ENCODE measurements around the gene PDGFC.

PDGFC gene, protein sequence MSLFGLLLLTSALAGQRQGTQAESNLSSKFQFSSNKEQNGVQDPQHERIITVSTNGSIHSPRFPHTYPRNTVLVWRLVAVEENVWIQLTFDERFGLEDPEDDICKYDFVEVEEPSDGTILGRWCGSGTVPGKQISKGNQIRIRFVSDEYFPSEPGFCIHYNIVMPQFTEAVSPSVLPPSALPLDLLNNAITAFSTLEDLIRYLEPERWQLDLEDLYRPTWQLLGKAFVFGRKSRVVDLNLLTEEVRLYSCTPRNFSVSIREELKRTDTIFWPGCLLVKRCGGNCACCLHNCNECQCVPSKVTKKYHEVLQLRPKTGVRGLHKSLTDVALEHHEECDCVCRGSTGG

DNA sequence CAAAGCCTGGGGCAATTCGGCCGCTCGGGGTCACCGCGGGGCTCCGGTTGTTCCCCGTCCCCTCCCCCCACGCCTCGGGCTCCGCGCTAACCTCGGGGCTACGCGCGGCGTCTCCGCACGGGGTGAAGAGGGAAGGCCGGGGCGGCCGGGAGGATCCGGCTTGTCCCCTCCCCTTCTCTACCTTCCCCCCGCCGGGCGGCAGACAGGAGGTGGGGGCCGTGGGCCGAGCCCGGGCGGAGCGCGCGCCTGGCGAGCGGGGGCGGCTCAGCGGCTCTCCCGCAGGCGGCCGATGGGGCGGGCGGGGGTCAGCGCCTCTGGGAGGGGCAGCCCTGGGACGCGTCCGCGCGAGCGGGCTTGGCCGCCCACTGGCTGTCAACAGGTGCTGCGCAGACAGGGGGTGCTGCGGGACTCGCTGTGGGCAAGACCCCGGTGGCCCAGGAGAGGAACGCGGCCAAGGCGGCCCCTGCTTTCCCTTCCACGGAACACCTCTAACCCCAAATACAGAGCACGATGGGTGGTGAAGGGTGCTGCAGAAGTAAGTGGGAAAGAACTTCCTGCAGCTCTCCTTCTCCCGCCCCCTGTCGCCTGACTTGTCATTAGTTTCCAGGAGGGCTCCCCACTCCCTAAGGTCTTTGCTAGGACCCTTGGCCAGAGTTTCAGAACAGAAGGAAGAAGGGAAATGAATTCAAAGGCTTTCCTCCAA, at the start of gene PDGFC:
PDGFC (minus strand) TSS at position 124 of the 703 bp plus-strand sequence. CDS start 896 bp downstream, outside the sequence.
- no peak for TF ChIP-seq GATA3 (IDR thresholded peaks at IDR 0.05; ENCODE audit: low read depth, low read length)
- TF ChIP-seq GATA2 (IDR thresholded peaks at IDR 0.05; ENCODE audit: low read depth, low read length) = no peak

DNA sequence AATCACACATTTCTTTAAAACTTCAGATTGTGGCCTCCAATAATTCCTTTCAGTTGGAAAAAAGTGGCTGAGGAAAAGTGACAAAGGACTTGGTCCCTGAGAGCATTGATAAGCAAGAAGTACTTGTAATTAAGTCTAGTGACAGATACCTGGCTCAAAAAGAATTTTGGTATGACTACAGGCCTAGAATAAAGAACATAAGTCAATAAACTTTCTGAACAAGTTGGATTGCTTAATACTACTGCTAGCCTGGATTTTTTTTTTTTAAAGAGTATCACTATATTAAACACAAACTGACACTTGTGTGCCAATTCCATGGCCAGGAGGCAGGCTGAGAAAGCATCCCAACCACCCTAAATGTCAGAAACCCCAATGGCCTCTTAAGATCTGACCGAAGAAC, 49.3 kb upstream of the PDGFC start:
- TF ChIP-seq GATA2 (IDR thresholded peaks at IDR 0.05; ENCODE audit: low read depth, low read length) (no peak), GATA3 (IDR thresholded peaks at IDR 0.05; ENCODE audit: low read depth, low read length) (no peak)

DNA sequence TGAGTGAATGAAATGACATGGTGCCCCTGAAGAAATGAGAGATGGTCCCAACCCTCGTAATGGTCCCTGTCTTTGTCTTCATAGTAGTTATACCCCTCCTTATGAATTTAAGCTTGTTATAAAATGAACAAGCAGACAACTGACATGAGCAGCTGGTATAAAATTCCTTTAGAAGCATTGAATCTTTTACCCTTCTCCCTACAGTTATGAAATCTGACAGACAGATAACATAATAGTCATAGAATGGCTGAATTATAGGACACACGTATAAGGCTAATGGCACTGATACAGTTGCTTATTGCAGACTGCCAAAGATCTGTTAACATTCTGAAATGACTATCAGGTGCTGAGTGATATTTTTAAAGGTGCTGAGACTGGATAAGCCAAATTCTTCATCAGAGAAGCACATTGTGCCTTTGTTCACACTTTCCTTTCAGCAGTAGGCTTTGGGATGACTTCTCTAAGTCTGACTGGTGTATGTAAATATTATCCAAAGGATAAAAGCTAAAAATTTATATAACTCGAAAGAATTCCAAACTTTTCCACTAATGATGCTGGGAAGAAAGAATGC, 47.4 kb upstream of the PDGFC start:
- TF ChIP-seq GATA3 (IDR thresholded peaks at IDR 0.05; ENCODE audit: low read depth, low read length) = no peak
- TF ChIP-seq GATA2 (IDR thresholded peaks at IDR 0.05; ENCODE audit: low read depth, low read length) = no peak

DNA sequence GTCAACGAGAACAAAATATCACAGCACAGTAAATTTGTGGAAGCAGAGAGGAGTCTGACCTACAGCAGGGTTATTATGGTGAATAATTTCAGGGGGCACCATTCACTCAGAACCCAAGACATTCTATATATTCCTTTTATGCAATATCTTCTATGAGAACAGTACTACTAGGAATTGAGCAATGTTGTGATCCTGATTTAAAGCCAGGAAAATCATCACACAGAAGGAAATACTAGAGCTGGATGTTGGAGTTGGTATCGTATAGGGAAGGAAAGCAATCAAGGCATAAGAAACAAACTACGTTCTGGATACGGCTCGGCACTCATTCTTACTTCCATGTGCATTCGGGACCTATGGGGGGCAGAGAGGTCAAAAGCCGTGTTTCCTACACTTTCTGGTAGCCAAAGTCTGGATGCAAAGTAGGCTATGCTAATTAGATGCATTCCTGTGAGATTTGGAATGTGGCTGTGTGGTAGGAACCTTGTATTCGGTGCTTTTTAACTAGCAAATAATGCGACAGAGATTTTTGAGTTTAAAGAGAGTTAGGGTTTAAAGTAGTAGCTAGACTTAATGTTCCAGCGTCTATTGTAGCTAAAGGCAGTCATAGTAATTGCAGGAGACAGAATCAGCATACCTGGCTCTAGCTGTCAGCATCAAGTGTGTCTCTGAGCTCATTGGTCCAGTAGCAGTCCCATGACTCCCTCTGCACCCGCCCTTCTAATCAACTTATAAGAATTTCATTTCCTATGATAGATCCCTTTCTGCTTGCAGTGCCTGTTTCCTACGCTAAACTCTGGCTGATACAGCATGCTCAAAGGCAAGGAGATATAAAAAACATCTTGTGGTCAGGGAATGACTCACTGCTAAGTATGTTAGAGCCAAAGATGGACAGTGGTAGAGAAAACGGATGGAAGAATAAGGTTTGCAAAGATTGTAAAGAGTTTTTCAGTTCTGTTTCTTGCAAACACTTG, 43.3 kb upstream of the PDGFC start:
- no peak for TF ChIP-seq GATA2 (IDR thresholded peaks at IDR 0.05; ENCODE audit: low read depth, low read length)
- TF ChIP-seq GATA3 (IDR thresholded peaks at IDR 0.05; ENCODE audit: low read depth, low read length) = no peak

DNA sequence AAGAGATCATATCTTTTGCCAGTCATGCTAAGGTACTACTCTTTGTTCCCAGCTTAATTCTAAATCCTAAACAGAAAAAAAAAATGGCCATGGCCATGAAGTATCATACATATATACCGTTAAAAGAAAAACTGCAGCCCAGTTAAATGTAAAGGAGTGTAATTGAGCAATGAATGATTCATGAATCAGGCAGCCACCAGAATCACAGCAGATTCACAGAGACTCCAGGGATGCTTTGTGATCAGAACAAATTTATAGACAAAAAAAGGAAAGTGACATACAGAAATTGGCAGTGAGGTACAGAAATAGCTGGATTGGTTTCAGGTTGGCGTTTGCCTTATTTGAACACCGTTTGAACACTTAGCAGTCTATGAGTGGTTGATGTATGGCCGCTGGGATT, 42.1 kb upstream of the PDGFC start:
- TF ChIP-seq GATA2 (IDR thresholded peaks at IDR 0.05; ENCODE audit: low read depth, low read length) = no peak
- TF ChIP-seq GATA3 (IDR thresholded peaks at IDR 0.05; ENCODE audit: low read depth, low read length) = no peak

DNA sequence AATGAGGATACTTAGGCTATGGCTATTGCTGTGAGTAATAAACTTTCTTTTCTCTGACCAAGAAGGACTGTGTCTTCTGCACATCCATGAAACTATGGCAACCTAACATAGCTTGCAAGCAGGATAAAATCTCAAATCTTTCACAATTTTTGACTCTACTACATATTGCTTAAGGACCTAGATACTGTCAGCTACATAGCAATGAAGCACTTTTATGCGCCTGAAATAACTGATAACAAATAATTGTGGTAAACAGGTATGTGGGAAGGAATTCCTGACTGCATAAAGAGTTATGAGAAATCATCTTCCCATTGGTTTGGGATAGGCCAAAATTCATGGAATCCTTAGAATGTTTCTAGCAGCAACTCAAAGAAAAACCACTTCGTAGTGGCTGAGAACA, 41.2 kb upstream of the PDGFC start:
- no peak for TF ChIP-seq GATA3 (IDR thresholded peaks at IDR 0.05; ENCODE audit: low read depth, low read length)
- no peak for TF ChIP-seq GATA2 (IDR thresholded peaks at IDR 0.05; ENCODE audit: low read depth, low read length)

DNA sequence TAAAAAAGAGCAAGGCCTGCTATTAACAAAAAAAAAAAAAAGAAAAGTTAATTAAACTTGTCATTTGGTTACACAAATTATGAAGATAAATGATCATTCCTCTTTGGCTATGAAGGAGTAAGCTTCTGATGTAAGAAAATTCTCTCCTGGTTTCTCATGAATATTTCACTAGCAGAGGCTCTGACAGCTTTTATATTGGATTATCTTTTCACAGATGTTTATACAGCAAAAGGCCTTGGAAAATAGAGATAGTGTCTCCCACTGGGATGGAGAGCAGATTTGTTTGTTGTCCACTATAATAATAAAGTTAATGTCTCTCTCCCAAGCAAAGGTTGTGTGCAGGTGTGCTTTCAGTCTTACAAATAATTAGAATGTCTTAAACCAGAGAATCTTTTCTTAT, 40.7 kb upstream of the PDGFC start:
- TF ChIP-seq GATA3 (IDR thresholded peaks at IDR 0.05; ENCODE audit: low read depth, low read length) (no peak), GATA2 (IDR thresholded peaks at IDR 0.05; ENCODE audit: low read depth, low read length) (no peak)

DNA sequence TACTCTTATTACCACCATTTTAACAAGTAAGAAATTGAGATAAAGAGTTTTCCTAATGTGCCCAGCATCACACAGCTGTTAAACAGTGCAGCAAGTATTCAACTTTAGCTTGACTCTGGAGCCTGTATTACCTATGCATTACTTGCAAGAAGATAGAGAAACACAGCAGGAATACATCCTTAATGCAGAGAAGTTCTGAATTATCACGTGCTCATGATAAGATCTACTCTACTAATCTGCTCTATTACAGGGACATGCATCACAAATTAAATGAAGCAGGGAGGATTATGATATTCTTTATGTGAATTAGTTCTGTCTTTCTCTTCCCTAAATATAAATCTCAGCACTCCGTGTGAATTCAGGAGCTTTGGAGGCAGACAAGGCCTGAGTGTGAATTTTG, 39.0 kb upstream of the PDGFC start:
- no peak for TF ChIP-seq GATA2 (IDR thresholded peaks at IDR 0.05; ENCODE audit: low read depth, low read length)
- TF ChIP-seq GATA3 (IDR thresholded peaks at IDR 0.05; ENCODE audit: low read depth, low read length) = no peak

DNA sequence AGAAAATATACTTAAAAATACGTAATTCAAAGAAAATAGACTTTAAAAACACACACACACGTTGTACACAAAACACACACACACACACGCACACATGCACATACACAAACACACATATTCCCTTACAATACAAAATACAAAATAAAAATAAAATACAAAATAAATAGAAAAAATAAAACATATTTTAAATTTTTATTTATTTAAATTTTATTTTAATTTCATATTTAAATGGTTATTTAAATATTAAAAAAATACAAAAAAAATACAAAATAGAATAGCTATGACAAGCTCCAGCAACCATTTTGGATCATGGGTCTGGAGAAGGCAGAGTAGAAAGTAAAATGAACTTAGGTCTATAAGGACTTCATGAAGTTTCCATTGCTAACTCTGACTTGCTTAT, 34.2 kb upstream of the PDGFC start:
- no peak for TF ChIP-seq GATA3 (IDR thresholded peaks at IDR 0.05; ENCODE audit: low read depth, low read length)
- TF ChIP-seq GATA2 (IDR thresholded peaks at IDR 0.05; ENCODE audit: low read depth, low read length) = no peak

DNA sequence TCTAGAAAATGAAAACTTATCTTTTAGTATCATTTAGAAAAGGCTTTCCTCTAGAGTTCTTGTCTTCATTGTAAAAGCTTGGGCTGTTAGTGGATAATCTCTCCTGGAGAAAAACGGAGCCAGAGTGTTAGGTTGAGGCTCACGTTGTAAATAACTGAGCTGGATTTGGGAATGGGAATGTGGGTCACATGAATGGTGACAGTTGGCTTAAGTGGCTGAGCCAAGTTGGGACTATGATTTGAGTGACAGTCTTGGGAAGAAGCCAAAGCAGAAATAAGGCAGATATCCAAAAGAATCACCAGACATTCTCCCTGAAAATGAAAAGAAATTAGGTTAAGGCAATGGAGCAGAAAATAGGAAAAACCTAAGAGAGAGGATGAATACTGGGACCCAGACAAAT, 33.6 kb upstream of the PDGFC start:
- TF ChIP-seq GATA2 (IDR thresholded peaks at IDR 0.05; ENCODE audit: low read depth, low read length) = no peak
- no peak for TF ChIP-seq GATA3 (IDR thresholded peaks at IDR 0.05; ENCODE audit: low read depth, low read length)

DNA sequence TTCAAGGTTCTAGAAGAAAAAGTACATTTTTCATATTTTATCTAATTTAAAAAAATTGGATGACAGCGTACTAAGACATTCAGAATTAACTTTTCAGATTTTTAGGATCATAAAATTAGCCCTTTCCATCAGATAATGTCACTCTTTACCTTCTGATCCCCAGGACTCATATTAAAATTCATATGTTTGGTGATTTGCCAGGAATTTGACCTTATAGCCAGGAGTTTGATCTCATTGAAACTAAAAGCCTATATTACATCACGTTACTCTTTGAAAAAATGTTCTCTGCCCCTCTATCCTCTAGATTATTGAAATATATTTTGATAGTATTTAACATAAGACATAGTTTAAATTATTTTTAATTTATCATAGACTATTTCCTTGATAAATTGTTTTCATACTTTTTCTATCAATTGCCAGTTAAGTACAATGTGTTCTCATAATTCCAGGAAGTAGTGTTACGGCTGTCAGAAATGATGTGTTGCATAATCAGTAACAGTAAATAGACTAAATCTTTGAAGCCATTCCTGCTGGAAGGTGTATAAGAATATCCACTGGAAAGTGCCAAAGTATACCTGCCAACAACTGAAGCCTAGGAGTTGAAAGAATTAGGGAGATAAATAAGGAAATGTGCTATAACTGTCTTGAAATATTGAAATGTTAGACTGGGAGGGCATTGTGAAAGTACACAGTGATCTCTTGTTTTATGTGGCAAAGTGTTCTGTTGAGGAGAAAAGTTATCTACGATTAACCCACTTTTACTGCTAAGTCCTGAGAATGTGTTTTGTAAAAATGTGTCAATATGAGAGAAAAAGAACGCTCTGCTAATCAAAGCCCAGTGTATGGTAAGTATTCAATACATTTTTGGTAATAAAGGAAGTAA, 32.9 kb upstream of the PDGFC start:
- TF ChIP-seq GATA2 (IDR thresholded peaks at IDR 0.05; ENCODE audit: low read depth, low read length) = no peak
- TF ChIP-seq GATA3 (IDR thresholded peaks at IDR 0.05; ENCODE audit: low read depth, low read length) = no peak

DNA sequence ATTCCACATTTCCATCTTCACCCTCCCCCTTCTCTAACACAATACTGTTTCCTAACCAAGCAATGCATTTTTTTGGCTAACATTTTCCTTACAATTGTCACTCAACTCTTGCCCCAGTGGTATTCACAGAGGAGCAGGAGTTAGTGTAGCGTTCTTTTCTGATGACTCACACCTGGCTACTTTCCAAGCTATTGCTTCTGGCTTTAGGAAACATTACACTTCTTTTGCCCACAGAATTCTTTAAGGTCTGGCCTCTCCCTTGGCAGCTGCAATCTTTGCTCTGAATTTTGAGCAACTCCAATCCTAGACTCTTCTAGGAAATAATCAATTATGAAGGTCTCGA, 27.5 kb upstream of the PDGFC start:
- TF ChIP-seq GATA3 (IDR thresholded peaks at IDR 0.05; ENCODE audit: low read depth, low read length) (no peak), GATA2 (IDR thresholded peaks at IDR 0.05; ENCODE audit: low read depth, low read length) (no peak)
